T-helper 9 cell (primary cell): ENCODE data around the gene PMEPA1.
"Not testable (repeated sequence)": the region's sequence is repeated elsewhere in the genome, so short reads cannot be mapped to it uniquely, and the experiment has no call there.

Experiments
- DNase-seq: peaks from one replicate; pipeline ENCODE4 v3.0.0-alpha.2; 2020

Gene PMEPA1

DNA sequence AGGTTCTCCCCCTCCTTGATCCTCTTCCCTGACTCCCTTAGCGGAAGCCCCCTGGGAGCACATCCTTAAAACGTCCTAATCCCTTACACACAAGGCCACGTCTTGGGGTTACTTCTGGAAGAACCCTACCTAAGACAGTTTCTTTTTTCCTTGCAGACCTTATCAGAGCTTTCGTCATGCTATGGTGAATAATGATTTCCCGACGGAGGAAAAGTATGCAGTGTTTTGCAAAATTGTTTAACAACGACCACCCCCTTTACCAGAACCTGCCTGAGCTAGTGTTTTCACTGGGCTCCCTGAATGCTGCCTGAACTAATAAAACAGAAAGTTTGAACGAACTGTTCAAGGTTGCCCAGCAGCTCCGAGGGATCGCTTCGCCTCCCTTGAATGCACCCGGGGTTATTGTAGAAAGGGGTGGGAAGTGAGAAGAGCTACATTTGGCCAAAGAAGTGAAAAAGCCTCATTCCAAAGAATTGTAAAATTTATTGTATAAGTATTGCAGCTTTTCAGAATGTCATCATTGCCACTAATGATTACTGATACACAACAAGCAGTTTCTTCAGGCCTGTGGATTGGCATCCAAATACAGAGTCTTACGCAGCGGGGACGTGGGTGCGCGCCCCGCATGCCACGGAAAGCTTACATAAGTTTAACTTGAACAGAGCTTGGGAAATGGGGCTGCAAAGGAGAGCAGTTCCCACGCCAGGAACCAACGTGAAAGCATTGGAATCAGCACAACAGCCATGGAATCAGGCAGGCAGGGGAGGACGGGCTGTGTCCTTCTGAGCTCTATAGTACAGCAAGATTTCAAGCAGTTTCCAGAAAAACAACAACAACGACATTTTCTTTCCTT lies 61.7 kb downstream of the PMEPA1 start:
- no peak for DNase-seq

GRCh38 chr20:57647006-57647932 lies 62.5 kb downstream of the PMEPA1 start:
- no peak for DNase-seq

- DNase-seq: no peak
Measured at GRCh38 chr20:57638895-57639236, 70.9 kb downstream of the PMEPA1 start.

- no peak for DNase-seq
Measured at GRCh38 chr20:57638173-57638894, 71.5 kb downstream of the PMEPA1 start.

DNA sequence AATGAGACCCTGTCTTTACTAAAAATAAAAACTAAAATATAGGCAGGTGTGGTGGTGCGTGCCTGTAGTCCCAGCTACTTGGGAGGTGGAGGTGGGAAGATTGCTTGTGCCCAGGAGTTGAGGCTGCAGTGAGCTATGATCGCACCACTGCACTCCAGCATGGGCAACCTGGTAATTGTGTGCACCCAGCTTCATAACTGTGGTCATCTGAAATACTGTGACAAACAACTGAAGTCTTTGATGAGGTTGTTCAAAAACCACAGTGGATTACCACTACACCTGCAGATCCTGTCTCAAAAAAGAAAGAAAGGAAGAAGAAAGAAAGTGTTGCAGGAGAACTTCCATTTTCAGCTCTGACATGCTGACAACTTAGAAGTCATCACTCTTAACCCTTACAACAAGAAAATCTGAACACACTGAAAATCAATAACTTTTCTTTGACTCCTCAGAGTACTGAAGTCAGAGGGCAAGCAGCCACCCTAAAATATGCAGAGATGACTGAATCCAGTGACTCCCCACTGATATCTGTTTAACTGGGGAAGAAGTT lies 75.8 kb downstream of the PMEPA1 start:
- DNase-seq: no peak

DNA sequence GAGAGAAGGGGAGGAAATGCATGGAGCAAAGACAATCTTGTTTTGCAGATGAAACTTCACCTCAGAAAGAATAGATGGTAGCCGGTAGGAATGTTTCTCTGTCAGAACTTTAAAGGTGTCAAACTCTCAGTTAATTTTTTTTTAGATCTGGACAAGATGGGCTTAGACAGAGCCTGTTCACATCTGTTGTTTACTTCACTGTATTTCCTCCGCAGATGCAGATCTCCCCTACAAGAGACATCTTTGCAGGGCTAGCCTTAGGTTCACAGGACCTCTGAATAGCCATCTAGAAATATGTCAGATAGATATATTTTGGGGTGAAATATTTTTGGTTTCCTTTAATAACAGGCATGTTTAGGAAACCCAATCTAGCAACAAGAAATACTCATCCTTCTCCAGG lies 77.5 kb downstream of the PMEPA1 start:
- DNase-seq: no peak

- no peak for DNase-seq
Measured at GRCh38 chr20:57630061-57630460, 79.8 kb downstream of the PMEPA1 start.

- not testable (repeated sequence) for DNase-seq
Measured at GRCh38 chr20:57629491-57629901, 80.3 kb downstream of the PMEPA1 start.

GRCh38 chr20:57628962-57629308 lies 80.9 kb downstream of the PMEPA1 start:
- not testable (repeated sequence) for DNase-seq

- DNase-seq: peak; percentile 53
Measured at GRCh38 chr20:57628047-57628961, 81.5 kb downstream of the PMEPA1 start.

DNA sequence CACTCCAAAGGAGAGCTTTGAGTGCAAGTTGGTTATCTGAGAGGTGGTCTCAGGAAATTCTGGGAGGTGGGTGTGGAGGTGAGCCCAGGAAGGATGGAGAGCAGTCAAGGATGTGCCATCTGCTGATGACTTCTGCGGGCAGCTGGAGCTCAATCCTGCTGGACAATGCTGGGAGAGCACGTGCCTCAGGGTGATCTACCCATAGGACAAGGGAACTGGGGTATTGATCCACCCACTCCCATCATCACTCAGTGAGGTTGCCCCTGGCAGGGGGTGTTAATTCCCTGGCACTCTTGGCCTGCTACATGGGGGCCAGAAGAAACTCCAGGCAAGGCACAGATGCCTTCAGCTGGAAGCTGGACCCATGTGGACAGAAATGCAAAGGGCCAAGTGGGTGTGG lies 82.5 kb downstream of the PMEPA1 start:
- DNase-seq: no peak

DNA sequence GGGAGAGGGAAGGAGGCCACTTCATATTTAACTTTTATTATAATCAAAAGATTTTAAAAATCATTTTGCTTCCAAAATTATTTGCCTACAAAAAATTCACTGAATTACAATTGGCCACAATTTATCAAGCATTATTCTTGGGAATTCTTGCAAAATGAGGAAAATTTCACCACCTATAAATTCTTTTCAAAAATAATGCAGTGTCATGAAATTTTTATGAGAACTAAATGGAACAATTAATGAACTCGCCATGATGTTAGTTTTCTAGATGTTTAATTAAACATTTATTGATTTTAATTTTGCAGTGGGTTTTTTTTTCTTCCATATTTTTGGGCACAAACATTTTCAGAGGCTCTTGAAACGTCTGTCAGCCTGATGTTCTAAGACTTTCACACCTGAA lies 83.8 kb downstream of the PMEPA1 start:
- DNase-seq: no peak

DNA sequence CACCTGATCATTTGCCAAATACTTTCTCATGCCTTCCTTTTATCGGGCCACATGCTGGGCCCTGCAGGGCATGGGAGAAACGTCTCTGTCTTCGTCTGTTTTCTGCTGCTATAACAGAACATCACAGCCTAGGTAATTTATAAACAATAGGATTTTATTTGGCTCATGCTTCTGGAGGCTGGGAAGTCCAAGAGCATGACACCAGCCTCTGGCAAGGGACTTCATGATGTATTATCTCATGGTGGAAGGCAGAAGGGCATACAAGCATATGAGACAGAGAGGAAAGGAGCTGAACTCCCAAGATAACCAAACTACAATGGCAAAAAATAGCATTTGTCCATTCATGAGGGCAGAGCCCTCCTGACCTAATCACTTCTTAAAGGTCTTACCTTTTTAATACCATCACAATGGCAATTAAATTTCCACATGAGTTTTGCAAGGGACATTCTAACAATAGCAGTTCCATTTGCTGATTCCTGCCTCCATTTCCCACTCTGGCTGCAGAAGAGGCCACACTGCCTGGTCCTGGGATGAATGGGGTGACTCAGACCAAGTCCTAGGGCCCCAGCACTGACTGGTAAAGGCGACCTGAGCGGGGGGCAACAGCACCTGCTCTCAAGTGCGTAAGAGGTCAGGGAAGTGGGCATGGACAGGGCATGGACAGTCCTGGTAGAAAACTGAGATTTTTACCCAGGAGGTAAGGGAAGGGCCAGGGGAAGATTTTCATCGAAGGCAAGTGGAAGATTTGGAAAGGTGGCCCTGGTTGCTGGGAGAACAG lies 84.4 kb downstream of the PMEPA1 start:
- no peak for DNase-seq

- no peak for DNase-seq
Measured at GRCh38 chr20:57624124-57624523, 85.7 kb downstream of the PMEPA1 start.

DNA sequence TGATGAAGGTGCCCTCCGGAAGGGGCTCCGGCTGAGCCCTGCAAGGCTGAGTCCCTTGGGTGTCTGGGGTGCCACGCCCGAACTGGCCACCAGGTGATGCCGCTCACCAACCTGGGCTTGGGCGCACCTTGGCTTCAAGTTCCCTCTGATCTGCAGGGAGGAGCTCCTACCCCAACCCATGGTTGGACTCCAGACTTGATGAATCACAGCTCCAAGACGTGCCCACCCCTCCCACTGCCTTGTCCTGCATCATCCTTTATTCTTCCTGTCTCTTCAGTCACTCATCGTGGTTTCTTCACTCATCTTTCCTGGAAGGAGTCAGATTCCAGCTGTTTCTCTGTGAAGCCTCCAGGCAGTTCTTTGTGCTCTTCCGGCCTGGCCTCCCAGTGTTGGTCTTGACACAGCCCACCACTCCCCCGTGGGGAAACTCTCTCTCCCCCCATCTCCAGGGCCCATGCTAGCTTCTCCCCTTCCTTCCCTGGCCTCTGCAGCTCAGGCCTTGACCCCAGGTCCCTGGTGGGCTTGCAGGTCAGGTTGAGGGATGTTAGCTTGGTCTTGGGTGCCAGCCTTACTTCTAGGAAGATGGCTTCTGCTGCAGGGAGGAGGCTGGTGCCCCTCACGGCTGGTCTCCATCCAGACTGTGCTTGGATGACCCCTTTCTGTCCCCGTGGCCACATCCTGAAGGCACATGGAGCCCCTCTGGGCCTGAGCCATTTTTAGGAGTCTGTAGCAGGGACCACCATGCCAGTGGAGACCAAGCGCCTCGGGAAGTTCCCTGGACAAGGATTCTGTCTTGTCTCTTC lies 87.0 kb downstream of the PMEPA1 start:
- DNase-seq: peak; percentile 68

- no peak for DNase-seq
Measured at GRCh38 chr20:57622201-57622570, 87.6 kb downstream of the PMEPA1 start.

GRCh38 chr20:57621421-57622200 lies 88.2 kb downstream of the PMEPA1 start:
- no peak for DNase-seq

- no peak for DNase-seq
Measured at GRCh38 chr20:57620999-57621398, 88.8 kb downstream of the PMEPA1 start.

- DNase-seq: peak; percentile 30
Measured at GRCh38 chr20:57620274-57620990, 89.4 kb downstream of the PMEPA1 start, which contains the start of gene ZBP1. Gene ZBP1 (minus strand): TSS chr20:57620426. CDS start chr20:57620295, 131 bp downstream.
